SU-DHL-6 (cell line): ENCODE measurements around the gene EMID1.

ENCODE experiments used
- EZH2phosphoT487 ChIP-seq: fragments of 200-600 bp; sonication (generic), shearing (Covaris generic); conservative IDR thresholded peaks from 2 replicates; pipeline ENCODE4 v1.6.1; 2018; ENCODE audit warnings: mild to moderate bottlenecking, antibody characterized with exemption, low read length, moderate library complexity, mixed read lengths
- TF ChIP-seq, protein P1 (sequence below): fragments of 200-600 bp; sonication (generic); IDR thresholded peaks from one replicate; pipeline ENCODE4 v1.5.1; 2017; ENCODE audit warnings: antibody characterized with exemption, mild to moderate bottlenecking, low read length, moderate library complexity; ENCODE audit not compliant: insufficient read depth, poor library complexity, severe bottlenecking

DNA sequence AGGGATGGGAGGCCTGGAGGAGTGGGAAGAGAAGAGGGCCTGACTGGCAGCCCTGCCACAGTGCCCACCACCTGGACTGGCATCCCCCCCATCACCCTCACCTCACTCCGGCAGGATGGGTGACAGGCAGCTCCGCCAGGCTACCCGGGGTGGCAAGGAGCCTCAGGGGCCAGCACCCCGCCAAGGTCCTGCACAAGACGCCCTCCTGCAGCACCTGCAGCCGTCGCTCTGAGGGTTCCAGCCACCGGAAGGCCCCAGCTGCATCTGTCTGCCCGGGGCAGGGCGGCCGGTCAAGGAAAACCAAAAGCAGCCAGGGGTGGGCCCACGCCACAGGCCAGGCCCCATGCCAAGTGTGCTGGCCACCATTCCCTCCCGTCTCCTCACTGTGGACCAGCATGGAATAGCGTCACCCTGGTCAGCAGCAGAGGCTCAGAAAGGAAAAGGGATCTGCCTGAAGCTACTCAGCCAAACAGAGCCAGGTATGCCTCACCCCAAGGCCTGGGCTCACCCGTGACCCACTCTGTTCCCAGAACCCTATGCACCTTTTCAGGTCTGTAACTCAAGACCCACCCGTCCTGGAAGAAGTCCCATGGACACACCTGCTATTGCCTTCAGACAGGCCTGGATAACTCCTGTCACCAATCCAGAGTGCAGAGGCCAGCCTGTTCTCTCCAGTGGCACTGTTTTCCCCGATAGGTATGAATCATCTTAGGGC lies 55.1 kb downstream of the EMID1 start:
- TF ChIP-seq, protein P1, sequence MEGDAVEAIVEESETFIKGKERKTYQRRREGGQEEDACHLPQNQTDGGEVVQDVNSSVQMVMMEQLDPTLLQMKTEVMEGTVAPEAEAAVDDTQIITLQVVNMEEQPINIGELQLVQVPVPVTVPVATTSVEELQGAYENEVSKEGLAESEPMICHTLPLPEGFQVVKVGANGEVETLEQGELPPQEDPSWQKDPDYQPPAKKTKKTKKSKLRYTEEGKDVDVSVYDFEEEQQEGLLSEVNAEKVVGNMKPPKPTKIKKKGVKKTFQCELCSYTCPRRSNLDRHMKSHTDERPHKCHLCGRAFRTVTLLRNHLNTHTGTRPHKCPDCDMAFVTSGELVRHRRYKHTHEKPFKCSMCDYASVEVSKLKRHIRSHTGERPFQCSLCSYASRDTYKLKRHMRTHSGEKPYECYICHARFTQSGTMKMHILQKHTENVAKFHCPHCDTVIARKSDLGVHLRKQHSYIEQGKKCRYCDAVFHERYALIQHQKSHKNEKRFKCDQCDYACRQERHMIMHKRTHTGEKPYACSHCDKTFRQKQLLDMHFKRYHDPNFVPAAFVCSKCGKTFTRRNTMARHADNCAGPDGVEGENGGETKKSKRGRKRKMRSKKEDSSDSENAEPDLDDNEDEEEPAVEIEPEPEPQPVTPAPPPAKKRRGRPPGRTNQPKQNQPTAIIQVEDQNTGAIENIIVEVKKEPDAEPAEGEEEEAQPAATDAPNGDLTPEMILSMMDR, result no peak
- no peak for TF ChIP-seq EZH2phosphoT487
